H1 (cell line): ENCODE measurements around the gene ADGRF5. TPM values are rescaled to one million over a fixed set of nuclear protein-coding genes. Genes with fewer than 3 reads are reported as not detected.

Experiments
- CTCF ChIA-PET: fragments of 300-600 bp; sonication (Branson Sonifier 250); formaldehyde crosslinking; loops from one replicate; lab custom pipeline; 2021; ENCODE audit not compliant: partially characterized antibody; lab: Charles Lee
- POLR2A ChIA-PET: fragments of 300-600 bp; sonication (Branson Sonifier 250); formaldehyde crosslinking; loops from one replicate; lab custom pipeline; 2021; ENCODE audit warnings: inconsistent platforms; ENCODE audit not compliant: partially characterized antibody; lab: Charles Lee
- DNase-seq, 2 experiments: peaks; one replicate each; pipeline versions ENCODE4 v3.0.0 to v3.0.0-alpha.2; 2010 to 2022; ENCODE audit warnings: low spot score in 2 of 2, low read depth in 1 of 2, mixed read lengths in 1 of 2
- FAIRE-seq: peaks from 2 replicates; lab custom pipeline; 2011; peaks lifted over from hg19 to GRCh38; lab: Jason Lieb, UNC
- H2AFZ ChIP-seq: 2 replicates; pipeline ENCODE4 v1.8.1; 2012; ENCODE audit warnings: low read length, inconsistent platforms
- H2AK5ac ChIP-seq: 2 replicates; pipeline ENCODE4 v1.6.1; 2013; ENCODE audit warnings: low read depth, low read length
- H2BK120ac ChIP-seq: replicated peaks from 2 replicates; pipeline ENCODE3; 2013; ENCODE audit warnings: low read depth, low read length, inconsistent platforms
- H2BK12ac ChIP-seq: 2 replicates; pipeline ENCODE4 v1.6.1; 2013; ENCODE audit warnings: low read depth, low read length
- H2BK15ac ChIP-seq: 2 replicates; pipeline ENCODE4 v1.6.1; 2013; ENCODE audit warnings: low read length
- H2BK20ac ChIP-seq: 2 replicates; pipeline ENCODE4 v1.6.1; 2013; ENCODE audit warnings: low read length
- H2BK5ac ChIP-seq: 2 replicates; pipeline ENCODE4 v1.6.1; 2013; ENCODE audit warnings: low read depth, low read length
- H3K14ac ChIP-seq: 2 replicates; pipeline ENCODE4 v1.6.1; 2013; ENCODE audit warnings: inconsistent platforms; ENCODE audit not compliant: insufficient read length
- H3K18ac ChIP-seq: 2 replicates; pipeline ENCODE4 v1.6.1; 2013; ENCODE audit warnings: low read length; ENCODE audit errors: extremely low read depth
- H3K23ac ChIP-seq: 2 replicates; pipeline ENCODE4 v1.6.1; 2013; ENCODE audit warnings: inconsistent platforms; ENCODE audit not compliant: insufficient read length
- H3K23me2 ChIP-seq: 2 replicates; pipeline ENCODE4 v1.6.1; 2013; ENCODE audit warnings: low read depth, low read length
- H3K27ac ChIP-seq: 2 replicates; pipeline ENCODE4 v1.6.1; 2011; ENCODE audit warnings: low read depth, low read length, inconsistent platforms
- H3K27me3 ChIP-seq, 4 experiments: replicated peaks in 1 of 4; 1 replicate in 1 of 4; 2 replicates in 3 of 4; pipeline versions ENCODE4 v1.6.1 to v1.8.1; 2011 to 2013; ENCODE audit warnings: low read length in 3 of 4, mild to moderate bottlenecking in 3 of 4, inconsistent platforms in 2 of 4, mixed read lengths in 2 of 4, moderate library complexity in 1 of 4; ENCODE audit not compliant: control insufficient read depth in 3 of 4, insufficient read depth in 3 of 4; ENCODE audit errors: extremely low read depth in 1 of 4
- H3K36me3 ChIP-seq, 4 experiments: 2 replicates each; pipeline versions ENCODE4 v1.6.1 to v1.8.1; 2011 to 2013; ENCODE audit warnings: mild to moderate bottlenecking in 4 of 4, low read length in 3 of 4, moderate library complexity in 2 of 4, control low read depth in 1 of 4, inconsistent platforms in 1 of 4; ENCODE audit not compliant: insufficient read depth in 4 of 4, control insufficient read depth in 2 of 4
- H3K4ac ChIP-seq: replicated peaks from 2 replicates; pipeline ENCODE3; 2013; ENCODE audit warnings: low read length, low read depth, mixed read lengths, inconsistent platforms; ENCODE audit not compliant: insufficient read length
- H3K4me1 ChIP-seq, 4 experiments: replicated peaks in 1 of 4; 1 replicate in 1 of 4; 2 replicates in 3 of 4; pipeline versions ENCODE4 v1.6.1 to v1.8.1; 2011 to 2013; ENCODE audit warnings: low read length in 3 of 4, inconsistent platforms in 2 of 4, mixed read lengths in 1 of 4; ENCODE audit not compliant: insufficient read depth in 4 of 4, control insufficient read depth in 3 of 4
- H3K4me2 ChIP-seq, 2 experiments: 2 replicates each; pipeline versions ENCODE4 v1.6.1 to v1.8.1; 2011 to 2013; ENCODE audit warnings: low read depth in 2 of 2, low read length in 2 of 2, control low read depth in 1 of 2, inconsistent platforms in 1 of 2, mild to moderate bottlenecking in 1 of 2; ENCODE audit not compliant: insufficient read depth in 1 of 2
- H3K4me3 ChIP-seq, 4 experiments: fragments of 200-600, 300-600 bp in 1 of 4; sonication (generic), shearing (Covaris generic), sonication (Bioruptor Twin) in 1 of 4; 2 replicates each; pipeline versions ENCODE4 v1.5.1 to v1.8.1; 2011 to 2016; ENCODE audit warnings: low read length in 4 of 4, low read depth in 3 of 4, control low read depth in 2 of 4, inconsistent platforms in 2 of 4, mild to moderate bottlenecking in 2 of 4, mixed read lengths in 1 of 4, moderate library complexity in 1 of 4; ENCODE audit not compliant: insufficient read depth in 2 of 4; ENCODE audit errors: extremely low read depth in 1 of 4
- H3K56ac ChIP-seq: replicated peaks from 2 replicates; pipeline ENCODE3; 2013; ENCODE audit warnings: low read depth, mild to moderate bottlenecking, mixed read lengths, low read length, inconsistent platforms; ENCODE audit not compliant: insufficient read length
- H3K79me1 ChIP-seq: 2 replicates; pipeline ENCODE4 v1.6.1; 2013; ENCODE audit warnings: low read depth, low read length, control low read depth
- H3K79me2 ChIP-seq, 2 experiments: 2 replicates each; pipeline versions ENCODE4 v1.6.1 to v1.8.1; 2012 to 2013; ENCODE audit warnings: low read length in 2 of 2, mild to moderate bottlenecking in 2 of 2, inconsistent platforms in 1 of 2; ENCODE audit not compliant: insufficient read depth in 2 of 2, control insufficient read depth in 1 of 2
- H3K9ac ChIP-seq, 4 experiments: replicated peaks in 1 of 4; 1 replicate in 1 of 4; 2 replicates in 3 of 4; pipeline versions ENCODE4 v1.6.1 to v1.8.1; 2011 to 2013; ENCODE audit warnings: low read depth in 3 of 4, low read length in 3 of 4, control low read depth in 2 of 4, mild to moderate bottlenecking in 2 of 4, moderate library complexity in 2 of 4, inconsistent platforms in 1 of 4; ENCODE audit errors: extremely low read depth in 1 of 4
- H3K9me3 ChIP-seq, 2 experiments: 2 replicates each; pipeline versions ENCODE4 v1.6.1 to v1.8.1; 2012 to 2013; ENCODE audit warnings: mild to moderate bottlenecking in 2 of 2, moderate library complexity in 2 of 2, control low read depth in 1 of 2, inconsistent platforms in 1 of 2, low read depth in 1 of 2, low read length in 1 of 2, mixed read lengths in 1 of 2; ENCODE audit not compliant: insufficient read depth in 2 of 2
- H4K20me1 ChIP-seq, 2 experiments: replicated peaks in 1 of 2; 2 replicates each; pipeline versions ENCODE3 to v1.8.1; 2011 to 2013; ENCODE audit warnings: inconsistent platforms in 2 of 2, low read length in 2 of 2, mild to moderate bottlenecking in 1 of 2; ENCODE audit not compliant: insufficient read depth in 2 of 2, control insufficient read depth in 1 of 2
- H4K5ac ChIP-seq: 2 replicates; pipeline ENCODE4 v1.6.1; 2013; ENCODE audit warnings: low read length, low read depth, mixed read lengths, inconsistent platforms; ENCODE audit not compliant: insufficient read length
- H4K8ac ChIP-seq: 2 replicates; pipeline ENCODE4 v1.8.0; 2013; ENCODE audit warnings: mild to moderate bottlenecking, moderate library complexity, low read length, inconsistent platforms; ENCODE audit not compliant: insufficient read depth; ENCODE audit errors: extremely low read depth
- H4K91ac ChIP-seq: replicated peaks from 2 replicates; pipeline ENCODE3; 2013; ENCODE audit warnings: low read length, mixed read lengths, inconsistent platforms; ENCODE audit not compliant: insufficient read length
- CBX8 ChIP-seq: fragments of 300-800, 300-1000 bp; sonication (generic); IDR thresholded peaks from 2 replicates; pipeline ENCODE4 v1.7.1; 2016; ENCODE audit warnings: low read depth, low read length, borderline replicate concordance
- CTBP2 ChIP-seq: IDR thresholded peaks from 2 replicates; pipeline ENCODE4 v1.7.0; 2011; ENCODE audit warnings: borderline replicate concordance, mild to moderate bottlenecking, moderate library complexity, mixed read lengths, low read length; ENCODE audit not compliant: insufficient read depth, insufficient read length
- GABPA ChIP-seq: IDR thresholded peaks from 2 replicates; pipeline ENCODE4 v1.6.1; 2011; ENCODE audit warnings: mild to moderate bottlenecking, low read length, moderate library complexity, borderline replicate concordance; ENCODE audit not compliant: insufficient read depth
- HDAC2 ChIP-seq, 2 experiments: fragments of 300-600 bp in 1 of 2; sonication (generic) in 1 of 2; IDR thresholded peaks; 2 replicates each; pipeline ENCODE4 v1.6.1; 2011 to 2012; ENCODE audit warnings: low read depth in 2 of 2, low read length in 2 of 2, mild to moderate bottlenecking in 2 of 2, moderate library complexity in 2 of 2, borderline replicate concordance in 1 of 2, inconsistent platforms in 1 of 2
- KDM1A ChIP-seq: fragments of 200-600, 300-600 bp; sonication (generic); IDR thresholded peaks from 2 replicates; pipeline ENCODE4 v1.7.1; 2016; ENCODE audit warnings: mild to moderate bottlenecking, low read length, borderline replicate concordance
- PHF8 ChIP-seq: fragments of 200-600 bp; sonication (generic); conservative IDR thresholded peaks from 2 replicates; pipeline ENCODE4 v1.7.1; 2012; ENCODE audit warnings: low read depth, mild to moderate bottlenecking, inconsistent platforms, low read length, moderate library complexity
- RBBP5 ChIP-seq: IDR thresholded peaks from 2 replicates; pipeline ENCODE4 v1.7.1; 2012; ENCODE audit warnings: low read depth, mild to moderate bottlenecking, inconsistent platforms, low read length, moderate library complexity, borderline replicate concordance
- RFX5 ChIP-seq: IDR thresholded peaks from 2 replicates; pipeline ENCODE4 v1.6.1; 2011; ENCODE audit warnings: low read depth, low read length, improper control_type of control experiment, borderline replicate concordance
- SAP30 ChIP-seq: fragments of 300-600 bp; sonication (generic); IDR thresholded peaks from 2 replicates; pipeline ENCODE4 v1.7.1; 2012; ENCODE audit warnings: low read length, moderate library complexity, mild to moderate bottlenecking, inconsistent platforms; ENCODE audit not compliant: insufficient read depth, insufficient replicate concordance
- SP2 ChIP-seq: IDR thresholded peaks from 2 replicates; pipeline ENCODE4 v1.6.1; 2012; ENCODE audit warnings: mild to moderate bottlenecking, low read length, inconsistent platforms
- SUZ12 ChIP-seq: fragments of 200-600 bp; sonication (generic); IDR thresholded peaks from 2 replicates; pipeline ENCODE4 v1.6.1; 2012; ENCODE audit warnings: mild to moderate bottlenecking, inconsistent platforms, low read length, moderate library complexity, mixed read lengths
- TAF7 ChIP-seq: optimal IDR thresholded peaks from 2 replicates; pipeline ENCODE3; 2011; ENCODE audit warnings: low read depth, mild to moderate bottlenecking, inconsistent platforms, low read length, moderate library complexity, borderline replicate concordance
- TEAD4 ChIP-seq: IDR thresholded peaks from 2 replicates; pipeline ENCODE4 v1.6.1; 2012; ENCODE audit warnings: low read depth, low read length, inconsistent platforms, mixed read lengths
- WGBS, 2 experiments: shearing (Covaris generic) in 1 of 2; methylation state at CpG; one replicate each; pipeline versions ENCODE4 v1.1.6 to v1.1.7; 2013 to 2015; ENCODE audit warnings: low lambda C conversion rate in 2 of 2, mixed read lengths in 2 of 2, inconsistent platforms in 1 of 2, low coverage in 1 of 2, missing lambda C conversion rate in 1 of 2; ENCODE audit not compliant: insufficient replicate concordance in 2 of 2, insufficient coverage in 1 of 2, insufficient read length in 1 of 2; ENCODE audit errors: extremely low coverage in 1 of 2, missing lambda C conversion rate in 1 of 2; 5-methylcytosine and 5-hydroxymethylcytosine counted together
- polyA plus RNA-seq, 7 experiments: library from polyadenylated mRNA; depleted of rRNA in 3 of 7; stranded (reverse) in 5 of 7; unstranded in 2 of 7; fragments of >200 nt in 5 of 7; fragments of 200-250 nt in 2 of 7; gene quantifications; 1 replicate in 5 of 7; 2 replicates in 1 of 7; 4 replicates in 1 of 7; pipeline versions ENCODE4 v1.2.1 to v1.2.3, GENCODE V29; 2011 to 2013; ENCODE audit warnings: missing spikeins in 2 of 7, mixed read lengths in 2 of 7
- total RNA-seq: library from RNA; stranded (reverse); fragmentation: NEBNext Ultra II Directional; extraction: Animal tissue kit (Norgen Biotek cat#: 25700); gene quantifications from 2 replicates; pipeline ENCODE4 v1.2.1, GENCODE V29; 2021

Gene ADGRF5
- total and polyA plus RNA-seq, 2 of the 8 experiments (the other 6 are each of a cell fraction or from before 2014, with no cell fraction given), result 0.06 TPM; not detected in 1

GRCh38 chr6:46927066-46927465 is 5.3 kb upstream of the ADGRF5 start:
- Histone ChIP-seq H3K23me2 (no peaks in the 10 kb centered on the region), H2BK120ac (no peak overlapping the region), H3K27me3 (no peaks in the 10 kb centered on the region), H3K56ac (no peak overlapping the region), H3K9ac (no peak overlapping the region), H2AFZ (no peak overlapping the region), H3K27ac (no peak overlapping the region), H2BK20ac (no peak overlapping the region), H2BK15ac (no peak overlapping the region), H3K79me1 (no peaks in the 10 kb centered on the region), H3K18ac (no peak overlapping the region), H2BK5ac (no peak overlapping the region), H3K4me1 (no peaks in the 10 kb centered on the region), H2BK12ac (no peak overlapping the region), H3K9me3 (no peaks in the 10 kb centered on the region), H4K91ac (no peak overlapping the region), H4K20me1 (no peaks in the 10 kb centered on the region), H3K79me2 (no peaks in the 10 kb centered on the region), H3K23ac (no peak overlapping the region), H3K4me2 (no peak overlapping the region), H3K4me3 (no peak overlapping the region), H3K36me3 (no peaks in the 10 kb centered on the region), H4K5ac (no peak overlapping the region), H3K4ac (no peak overlapping the region), H2AK5ac (no peak overlapping the region), H4K8ac (no peak overlapping the region), H3K14ac (no peak overlapping the region)
- 74% methylated on average over 4 of the region's 5 CpGs; no CpG with 5 or more reads in 1 of the 2 experiments for WGBS, 2 experiments
- no peak for FAIRE-seq
- ChIA-PET CTCF (no interaction called here), POLR2A (no interaction called here)
- DNase-seq, result no peak
- TF ChIP-seq KDM1A (no peak), SP2 (no peak), TAF7 (no peak), CBX8 (no peak), GABPA (no peak), SUZ12 (no peak), HDAC2 (IDR thresholded peaks at IDR 0.05; ENCODE audit: borderline replicate concordance in 1 of 2, low read depth in 2 of 2, low read length in 2 of 2) (no peak), SAP30 (no peak), TEAD4 (no peak), RBBP5 (no peak), PHF8 (no peak), RFX5 (no peak), CTBP2 (no peak)
